Dendritic cell treated with granulocyte-macrophage colony-stimulating factor and Interleukin-4, amounts not matched to agents 40 ng/mL and 50 ng/mL, for 4 days (primary cell): ENCODE data around the gene YWHAE.
"Not testable (repeated sequence)": the region's sequence is repeated elsewhere in the genome, so short reads cannot be mapped to it uniquely, and the experiment has no call there.

Experiments
- H3K27ac Mint-ChIP-seq: one replicate; pipeline ENCODE4 v1.8.0; 2022; ENCODE audit warnings: mild to moderate bottlenecking, mixed read lengths
- H3K27me3 Mint-ChIP-seq: one replicate; pipeline ENCODE4 v1.8.0; 2022; ENCODE audit warnings: mild to moderate bottlenecking, mixed read lengths
- H3K36me3 Mint-ChIP-seq: one replicate; pipeline ENCODE4 v1.8.0; 2022; ENCODE audit warnings: low read depth, mixed read lengths
- H3K4me1 Mint-ChIP-seq: one replicate; pipeline ENCODE4 v1.8.0; 2022; ENCODE audit warnings: low read depth, mixed read lengths
- H3K4me3 Mint-ChIP-seq: one replicate; pipeline ENCODE4 v1.8.0; 2022; ENCODE audit warnings: mild to moderate bottlenecking, moderate library complexity, mixed read lengths
- H3K9me3 Mint-ChIP-seq: one replicate; pipeline ENCODE4 v1.8.0; 2022; ENCODE audit warnings: mixed read lengths
- intact Hi-C: fragments of 100-400 bp; cut with micrococcal nuclease; formaldehyde crosslinking; loops from one replicate; pipeline ENCODE4 v1.15.0; 2022

YWHAE gene

GRCh38 chr17:1322014-1322428 is 78.0 kb downstream of the YWHAE start:
- intact Hi-C loops = no loop called here
- H3K4me1 Mint-ChIP-seq = no peaks in the 10 kb centered on the region

DNA sequence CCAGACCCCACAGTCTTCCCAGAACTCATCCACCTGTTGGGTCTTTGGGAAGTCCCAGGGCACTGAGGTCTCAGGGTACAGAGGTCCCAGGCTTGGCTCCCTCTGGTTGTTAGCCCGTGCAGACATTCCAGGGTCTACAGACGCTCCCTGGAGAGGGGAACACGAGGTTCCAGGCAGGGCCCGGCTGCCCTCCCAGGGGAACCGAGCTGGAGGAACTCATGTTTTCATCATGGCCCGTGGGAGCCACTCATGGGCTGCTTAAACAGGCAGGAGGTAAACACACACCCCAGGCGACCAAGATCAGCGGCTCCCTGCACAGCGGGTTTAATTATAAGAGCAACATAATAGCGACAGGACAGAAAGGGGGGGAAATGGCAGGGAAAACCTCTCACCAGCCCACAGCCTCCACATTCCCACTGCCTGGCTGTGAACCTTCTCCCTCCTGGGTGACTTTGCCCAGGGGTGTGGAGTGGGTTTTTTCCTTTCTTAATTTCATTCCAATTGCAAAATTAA is 84.1 kb downstream of the YWHAE start:
- no peak overlapping the region for H3K27ac Mint-ChIP-seq

More at GRCh38 chr17:1322014-1322428, 78.0 kb downstream of the YWHAE start:
- Mint-ChIP-seq H3K4me3 (no peak overlapping the region), H3K36me3 (no peaks in the 10 kb centered on the region), H3K27ac (no peak overlapping the region), H3K27me3 (peaks cover 45% of the 10 kb centered on the region), H3K9me3 (no peaks in the 10 kb centered on the region)

GRCh38 chr17:1315409-1315808 is 84.6 kb downstream of the YWHAE start:
- no peak overlapping the region for H3K27ac Mint-ChIP-seq
- intact Hi-C loops = no loop called here
- peaks cover 45% of the 10 kb centered on the region for H3K27me3 Mint-ChIP-seq
- no peaks in the 10 kb centered on the region for H3K4me1 Mint-ChIP-seq
- H3K36me3 Mint-ChIP-seq = no peaks in the 10 kb centered on the region
- no peaks in the 10 kb centered on the region for H3K9me3 Mint-ChIP-seq
- no peak overlapping the region for H3K4me3 Mint-ChIP-seq

More for the DNA sequence above, 84.1 kb downstream of the YWHAE start:
- Mint-ChIP-seq H3K27me3 (peaks cover 50% of the 10 kb centered on the region), H3K4me3 (no peak overlapping the region), H3K36me3 (no peaks in the 10 kb centered on the region), H3K9me3 (no peaks in the 10 kb centered on the region), H3K4me1 (no peaks in the 10 kb centered on the region)
- intact Hi-C loops = no loop called here

- Mint-ChIP-seq H3K4me3 (no peak overlapping the region), H3K36me3 (no peaks in the 10 kb centered on the region), H3K9me3 (no peaks in the 10 kb centered on the region), H3K4me1 (no peaks in the 10 kb centered on the region), H3K27ac (no peak overlapping the region), H3K27me3 (peaks cover 34% of the 10 kb centered on the region)
- intact Hi-C loops = no loop called here
Measured at GRCh38 chr17:1313270-1314005, 86.6 kb downstream of the YWHAE start.

- Mint-ChIP-seq H3K9me3 (no peaks in the 10 kb centered on the region), H3K36me3 (no peaks in the 10 kb centered on the region), H3K4me1 (no peaks in the 10 kb centered on the region), H3K4me3 (no peak overlapping the region), H3K27ac (no peak overlapping the region), H3K27me3 (peaks cover 38% of the 10 kb centered on the region)
- intact Hi-C loops = no loop called here
Measured at GRCh38 chr17:1312261-1312870, 87.7 kb downstream of the YWHAE start.

- H3K36me3 Mint-ChIP-seq, intact Hi-C loops, H3K27ac Mint-ChIP-seq, H3K4me3 Mint-ChIP-seq, H3K9me3 Mint-ChIP-seq, H3K4me1 Mint-ChIP-seq: not testable (repeated sequence)
- H3K27me3 Mint-ChIP-seq = peaks cover 30% of the 10 kb centered on the region
Measured at GRCh38 chr17:1307829-1308228, 92.2 kb downstream of the YWHAE start.

- intact Hi-C loops = no loop called here
- no peaks in the 10 kb centered on the region for H3K4me1 Mint-ChIP-seq
- H3K36me3 Mint-ChIP-seq = no peaks in the 10 kb centered on the region
- no peaks in the 10 kb centered on the region for H3K9me3 Mint-ChIP-seq
- no peak overlapping the region for H3K27ac Mint-ChIP-seq
- no peak overlapping the region for H3K4me3 Mint-ChIP-seq
- H3K27me3 Mint-ChIP-seq = peaks cover 30% of the 10 kb centered on the region
Measured at GRCh38 chr17:1304962-1305563, 95.0 kb downstream of the YWHAE start.

- Mint-ChIP-seq H3K36me3 (no peaks in the 10 kb centered on the region), H3K27ac (no peak overlapping the region), H3K4me3 (no peak overlapping the region), H3K9me3 (no peaks in the 10 kb centered on the region), H3K27me3 (peaks cover 35% of the 10 kb centered on the region), H3K4me1 (no peaks in the 10 kb centered on the region)
- intact Hi-C loops = no loop called here
Measured at GRCh38 chr17:1304522-1304921, 95.5 kb downstream of the YWHAE start.

GRCh38 chr17:1302761-1303160 is 97.3 kb downstream of the YWHAE start:
- Mint-ChIP-seq H3K36me3 (no peaks in the 10 kb centered on the region), H3K9me3 (no peaks in the 10 kb centered on the region), H3K27ac (no peak overlapping the region), H3K27me3 (peaks cover 51% of the 10 kb centered on the region), H3K4me1 (no peaks in the 10 kb centered on the region), H3K4me3 (no peak overlapping the region)
- intact Hi-C loops = no loop called here

GRCh38 chr17:1301546-1301945 is 98.5 kb downstream of the YWHAE start:
- Mint-ChIP-seq H3K9me3 (no peaks in the 10 kb centered on the region), H3K27me3 (peaks cover 53% of the 10 kb centered on the region), H3K4me1 (no peaks in the 10 kb centered on the region), H3K27ac (no peak overlapping the region), H3K36me3 (no peaks in the 10 kb centered on the region), H3K4me3 (no peak overlapping the region)
- intact Hi-C loops = no loop called here

- no peaks in the 10 kb centered on the region for H3K36me3 Mint-ChIP-seq
- no peak overlapping the region for H3K4me3 Mint-ChIP-seq
- peaks cover 50% of the 10 kb centered on the region for H3K27me3 Mint-ChIP-seq
- no peak overlapping the region for H3K27ac Mint-ChIP-seq
- intact Hi-C loops = no loop called here
- no peaks in the 10 kb centered on the region for H3K9me3 Mint-ChIP-seq
- H3K4me1 Mint-ChIP-seq = no peaks in the 10 kb centered on the region
Measured at GRCh38 chr17:1300371-1300905, 99.6 kb downstream of the YWHAE start.

GRCh38 chr17:1299552-1300370 is 100.3 kb downstream of the YWHAE start:
- intact Hi-C loops = no loop called here
- no peaks in the 10 kb centered on the region for H3K36me3 Mint-ChIP-seq
- H3K27ac Mint-ChIP-seq = no peak overlapping the region
- peaks cover 54% of the 10 kb centered on the region for H3K27me3 Mint-ChIP-seq
- no peaks in the 10 kb centered on the region for H3K9me3 Mint-ChIP-seq
- no peak overlapping the region for H3K4me3 Mint-ChIP-seq
- no peaks in the 10 kb centered on the region for H3K4me1 Mint-ChIP-seq

DNA sequence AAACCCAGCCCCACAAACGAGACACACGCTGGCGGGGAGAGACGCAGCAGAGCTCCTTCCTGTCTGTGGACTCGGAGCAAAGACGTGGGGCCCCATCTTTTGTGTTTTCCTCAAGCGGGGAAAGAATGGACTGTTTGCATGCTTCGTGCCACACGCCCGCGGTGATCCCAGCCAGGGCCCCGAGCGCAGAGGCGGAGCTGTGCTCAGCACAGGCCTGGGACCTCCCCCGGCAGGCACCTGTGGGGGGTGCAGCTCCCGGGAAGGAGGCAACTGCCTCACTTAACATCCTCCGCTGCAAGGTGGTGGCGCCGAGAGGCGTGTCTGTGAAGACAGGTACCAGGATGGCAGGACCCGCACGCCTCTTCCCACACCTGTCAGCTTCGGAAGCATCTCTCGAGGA is 101.4 kb downstream of the YWHAE start:
- Mint-ChIP-seq H3K4me3 (no peak overlapping the region), H3K27me3 (peaks cover 60% of the 10 kb centered on the region), H3K9me3 (peaks cover 3% of the 10 kb centered on the region), H3K27ac (no peak overlapping the region), H3K36me3 (no peaks in the 10 kb centered on the region), H3K4me1 (no peaks in the 10 kb centered on the region)
- intact Hi-C loops = no loop called here
